PC-9 (cell line): ENCODE measurements around the gene ULBP3. TPM values are rescaled to one million over a fixed set of nuclear protein-coding genes. Genes with fewer than 3 reads are reported as not detected.

Experiments
- BruUV-seq: library from RNA; stranded (reverse); fragments of 400-500 nt; replicated peaks from 2 replicates; lab custom pipeline; 2021; lab: Mats Ljungman, UMichigan
- CTCF ChIA-PET: fragments of 300-600 bp; sonication (Branson Sonifier 250); formaldehyde crosslinking; loops from one replicate; lab custom pipeline; 2022; ENCODE audit warnings: antibody characterized with exemption; lab: Charles Lee
- POLR2A ChIA-PET: fragments of 300-600 bp; sonication (Branson Sonifier 250); formaldehyde crosslinking; loops from one replicate; lab custom pipeline; 2022; ENCODE audit warnings: antibody characterized with exemption; ENCODE audit not compliant: unreplicated experiment; lab: Charles Lee
- DNase-seq, 2 experiments: peaks; one replicate each; pipeline versions ENCODE4 v3.0.0 to v3.0.0-alpha.2; 2015 to 2022; ENCODE audit warnings: mixed read lengths in 1 of 2
- H2AFZ ChIP-seq: fragments of 200-600 bp; sonication (generic); 2 replicates; pipeline ENCODE4 v1.8.1; 2017; ENCODE audit warnings: antibody characterized with exemption
- H3F3A ChIP-seq: fragments of 200-600 bp; sonication (generic); 2 replicates; pipeline ENCODE4 v1.8.1; 2017; ENCODE audit warnings: antibody characterized with exemption, mild to moderate bottlenecking, low read depth; ENCODE audit not compliant: insufficient read depth
- H3K27ac ChIP-seq: fragments of 200-600 bp; sonication (generic); 2 replicates; pipeline ENCODE4 v1.6.1; 2016; ENCODE audit warnings: mixed run types
- H3K27me3 ChIP-seq: fragments of 200-600 bp; sonication (generic); 2 replicates; pipeline ENCODE4 v1.6.1; 2016; ENCODE audit warnings: low read depth, mixed run types; ENCODE audit not compliant: insufficient read depth
- H3K36me3 ChIP-seq: fragments of 200-600 bp; sonication (generic); 2 replicates; pipeline ENCODE4 v1.6.1; 2016; ENCODE audit warnings: low read depth, mixed run types
- H3K4me1 ChIP-seq: fragments of 200-600 bp; sonication (generic); replicated peaks from 2 replicates; pipeline ENCODE4 v1.6.1; 2016; ENCODE audit warnings: mixed run types; ENCODE audit not compliant: insufficient read depth
- H3K4me2 ChIP-seq: fragments of 200-600 bp; sonication (generic); 2 replicates; pipeline ENCODE4 v1.6.1; 2017; ENCODE audit warnings: mixed run types
- H3K4me3 ChIP-seq: fragments of 200-600 bp; sonication (generic); 2 replicates; pipeline ENCODE4 v1.6.1; 2016; ENCODE audit warnings: mixed run types
- H3K79me2 ChIP-seq: fragments of 200-600 bp; sonication (generic); 2 replicates; pipeline ENCODE4 v1.6.1; 2017; ENCODE audit warnings: low read depth, mixed run types
- H3K9me2 ChIP-seq: fragments of 200-600 bp; sonication (generic); 2 replicates; pipeline ENCODE4 v1.8.1; 2017; ENCODE audit warnings: mild to moderate bottlenecking; ENCODE audit not compliant: insufficient read depth
- H3K9me3 ChIP-seq: fragments of 200-600 bp; sonication (generic); 2 replicates; pipeline ENCODE4 v1.8.1; 2016; ENCODE audit warnings: low read depth; ENCODE audit not compliant: insufficient read depth
- H4K20me1 ChIP-seq: fragments of 200-600 bp; sonication (generic); 2 replicates; pipeline ENCODE4 v1.8.1; 2017; ENCODE audit not compliant: insufficient read depth
- EZH2 ChIP-seq: fragments of 200-600 bp; sonication (generic); IDR thresholded peaks from 2 replicates; pipeline ENCODE4 v1.8.0; 2017; ENCODE audit warnings: antibody characterized with exemption, low read depth
- intact Hi-C: fragments of 100-400 bp; cut with micrococcal nuclease; formaldehyde crosslinking; loops from one replicate; pipeline ENCODE4 v1.10.0; 2022; ENCODE audit not compliant: unreplicated experiment
- total RNA-seq: library from RNA; stranded (reverse); gene quantifications from 2 replicates; pipeline ENCODE4 v1.2.3, GENCODE V29; 2021
- TF ChIP-seq, protein P1 (sequence below): fragments of 200-600 bp; sonication (generic); conservative IDR thresholded peaks from 2 replicates; pipeline ENCODE4 v1.6.1; 2017; ENCODE audit warnings: mixed run types, antibody characterized with exemption, mild to moderate bottlenecking, moderate library complexity

Gene ULBP3
- total RNA-seq, 1 experiment from 2014 or later: 4.2 TPM

DNA sequence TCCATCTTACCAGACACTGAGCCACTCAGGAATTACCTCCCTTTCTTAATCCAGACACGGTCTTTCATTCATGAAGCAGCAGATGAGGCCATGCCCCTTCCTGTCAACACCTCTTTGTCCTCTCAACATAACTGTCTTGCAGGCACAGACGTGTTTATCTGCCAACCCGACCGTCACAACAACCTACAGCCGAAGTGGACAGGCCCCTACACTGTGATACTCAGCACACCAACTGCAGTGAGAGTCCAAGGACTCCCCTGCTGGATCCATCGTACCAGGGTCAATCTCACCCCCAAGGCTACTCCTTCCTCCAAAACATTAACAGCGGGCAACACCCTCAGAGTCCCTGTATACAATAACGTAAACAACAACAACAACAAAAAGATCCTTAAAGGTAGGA, 30.6 kb upstream of the ULBP3 start:
- no peak for DNase-seq
- ChIA-PET POLR2A (no interaction called here), CTCF (no interaction called here)
- no peak overlapping the region for H3K4me3 ChIP-seq
- no peaks in the 10 kb centered on the region for H3K9me3 ChIP-seq
- H3K4me1 ChIP-seq: no peaks in the 10 kb centered on the region
- no peaks in the 10 kb centered on the region for H3K36me3 ChIP-seq
- TF ChIP-seq, protein P1, sequence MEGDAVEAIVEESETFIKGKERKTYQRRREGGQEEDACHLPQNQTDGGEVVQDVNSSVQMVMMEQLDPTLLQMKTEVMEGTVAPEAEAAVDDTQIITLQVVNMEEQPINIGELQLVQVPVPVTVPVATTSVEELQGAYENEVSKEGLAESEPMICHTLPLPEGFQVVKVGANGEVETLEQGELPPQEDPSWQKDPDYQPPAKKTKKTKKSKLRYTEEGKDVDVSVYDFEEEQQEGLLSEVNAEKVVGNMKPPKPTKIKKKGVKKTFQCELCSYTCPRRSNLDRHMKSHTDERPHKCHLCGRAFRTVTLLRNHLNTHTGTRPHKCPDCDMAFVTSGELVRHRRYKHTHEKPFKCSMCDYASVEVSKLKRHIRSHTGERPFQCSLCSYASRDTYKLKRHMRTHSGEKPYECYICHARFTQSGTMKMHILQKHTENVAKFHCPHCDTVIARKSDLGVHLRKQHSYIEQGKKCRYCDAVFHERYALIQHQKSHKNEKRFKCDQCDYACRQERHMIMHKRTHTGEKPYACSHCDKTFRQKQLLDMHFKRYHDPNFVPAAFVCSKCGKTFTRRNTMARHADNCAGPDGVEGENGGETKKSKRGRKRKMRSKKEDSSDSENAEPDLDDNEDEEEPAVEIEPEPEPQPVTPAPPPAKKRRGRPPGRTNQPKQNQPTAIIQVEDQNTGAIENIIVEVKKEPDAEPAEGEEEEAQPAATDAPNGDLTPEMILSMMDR: no peak
- TF ChIP-seq EZH2: no peak
- intact Hi-C loops: no loop called here
- no TSS peak for BruUV-seq
- H3K4me2 ChIP-seq: no peak overlapping the region
- no peaks in the 10 kb centered on the region for H3K79me2 ChIP-seq
- H3K9me2 ChIP-seq: no peaks in the 10 kb centered on the region
- no peak overlapping the region for H3K27ac ChIP-seq
- no peaks in the 10 kb centered on the region for H3F3A ChIP-seq
- H4K20me1 ChIP-seq: no peaks in the 10 kb centered on the region
- H3K27me3 ChIP-seq: no peaks in the 10 kb centered on the region
- no peak overlapping the region for H2AFZ ChIP-seq

DNA sequence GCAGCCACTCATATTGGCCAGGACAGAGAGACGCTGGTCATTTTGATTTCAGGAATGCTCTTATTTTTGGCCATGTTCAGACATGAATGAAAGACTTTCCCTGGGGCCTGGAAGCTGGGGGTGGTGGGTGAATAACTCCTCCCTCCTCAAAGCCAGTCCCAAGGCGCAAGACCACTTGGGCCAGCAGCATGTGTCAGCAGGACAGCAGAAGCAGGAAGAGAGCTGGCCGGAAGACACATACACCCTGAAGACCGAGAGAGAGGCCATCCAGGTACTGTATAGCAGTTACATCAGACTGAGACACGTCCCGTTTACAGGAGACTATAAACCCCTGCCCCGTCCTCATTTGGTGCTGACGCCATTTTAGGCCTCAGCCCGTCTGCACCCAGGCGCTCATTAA, 29.2 kb upstream of the ULBP3 start:
- no peak for DNase-seq
- H3F3A ChIP-seq: no peaks in the 10 kb centered on the region
- no peaks in the 10 kb centered on the region for H3K4me1 ChIP-seq
- H4K20me1 ChIP-seq: no peaks in the 10 kb centered on the region
- H3K9me2 ChIP-seq: no peaks in the 10 kb centered on the region
- intact Hi-C loops: no loop called here
- no peak overlapping the region for H2AFZ ChIP-seq
- ChIA-PET POLR2A (no interaction called here), CTCF (no interaction called here)
- no TSS peak for BruUV-seq
- H3K79me2 ChIP-seq: no peaks in the 10 kb centered on the region
- H3K27me3 ChIP-seq: no peaks in the 10 kb centered on the region
- TF ChIP-seq, protein P1: no peak
- no peak for TF ChIP-seq EZH2
- H3K27ac ChIP-seq: no peak overlapping the region
- no peaks in the 10 kb centered on the region for H3K9me3 ChIP-seq
- H3K4me3 ChIP-seq: no peak overlapping the region
- no peaks in the 10 kb centered on the region for H3K36me3 ChIP-seq
- H3K4me2 ChIP-seq: no peak overlapping the region

DNA sequence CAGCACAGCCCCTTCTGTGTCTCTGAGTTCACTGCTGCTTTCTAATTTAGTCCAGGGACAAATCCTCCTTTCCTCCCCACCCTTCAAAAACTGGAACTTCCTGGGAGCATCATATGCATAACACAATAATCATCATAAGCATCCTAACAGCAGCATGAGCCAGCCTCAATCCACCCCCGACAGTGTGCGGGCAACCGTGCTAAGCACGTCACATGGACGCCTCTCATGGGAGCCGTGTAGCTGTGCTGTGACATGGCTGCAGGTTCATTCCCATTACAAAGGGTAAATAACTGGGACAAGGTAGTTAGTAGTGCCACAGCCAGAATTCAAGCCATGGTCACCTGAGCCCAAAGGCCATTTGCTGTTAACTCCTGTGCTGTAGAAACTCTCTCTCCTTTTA, 24.5 kb upstream of the ULBP3 start:
- ChIA-PET CTCF (no interaction called here), POLR2A (no interaction called here)
- intact Hi-C loops: no loop called here
- H4K20me1 ChIP-seq: no peaks in the 10 kb centered on the region
- no peak overlapping the region for H3K4me3 ChIP-seq
- TF ChIP-seq EZH2: no peak
- TF ChIP-seq, protein P1: no peak
- H3K9me2 ChIP-seq: no peaks in the 10 kb centered on the region
- no peaks in the 10 kb centered on the region for H3K9me3 ChIP-seq
- BruUV-seq: no TSS peak
- H3K27ac ChIP-seq: no peak overlapping the region
- DNase-seq: no peak
- H3F3A ChIP-seq: no peaks in the 10 kb centered on the region
- H3K4me2 ChIP-seq: no peak overlapping the region
- H3K4me1 ChIP-seq: no peaks in the 10 kb centered on the region
- H3K79me2 ChIP-seq: no peaks in the 10 kb centered on the region
- no peak overlapping the region for H2AFZ ChIP-seq
- H3K36me3 ChIP-seq: no peaks in the 10 kb centered on the region
- no peaks in the 10 kb centered on the region for H3K27me3 ChIP-seq
